HepG2 (cell line): ENCODE results near the gene AAMP. TPM values are rescaled to one million over a fixed set of nuclear protein-coding genes. Genes with fewer than 3 reads are reported as not detected.

Experiments
- ETV6 ChIP-seq: sonication (generic); formaldehyde crosslinking; conservative IDR thresholded peaks from 2 replicates; pipeline ENCODE4 v1.4.0; 2020; ENCODE audit warnings: missing genetic modification reagents
- GABPB1 ChIP-seq: IDR thresholded peaks from 2 replicates; pipeline ENCODE4 v1.6.1; 2016; ENCODE audit warnings: mild to moderate bottlenecking, missing genetic modification reagents, moderate library complexity, missing compliant biosample characterization
- PCBP1 ChIP-seq: fragments of 200-400 bp; formaldehyde crosslinking; IDR thresholded peaks from 2 replicates; pipeline ENCODE4 v1.6.1; 2017; ENCODE audit warnings: mild to moderate bottlenecking, low read depth, low read length, borderline replicate concordance
- SMAD3 ChIP-seq: sonication (generic); formaldehyde crosslinking; IDR thresholded peaks from 2 replicates; pipeline ENCODE4 v1.4.0; 2020; ENCODE audit warnings: missing genetic modification reagents
- SMC3 ChIP-seq: IDR thresholded peaks from 2 replicates; pipeline ENCODE4 v1.6.1; 2011; ENCODE audit warnings: low read length, improper control_type of control experiment
- SNAPC2 ChIP-seq: sonication (generic); formaldehyde crosslinking; IDR thresholded peaks from 2 replicates; pipeline ENCODE4 v1.8.1; 2022; ENCODE audit warnings: mild to moderate bottlenecking, missing genetic modification reagents
- SP5 ChIP-seq: IDR thresholded peaks from 2 replicates; pipeline ENCODE4 v1.6.1; 2016; ENCODE audit warnings: low read depth, borderline replicate concordance
- TBX3 ChIP-seq: fragments of 450-650 bp; IDR thresholded peaks from 2 replicates; pipeline ENCODE4 v1.6.1; 2017; ENCODE audit warnings: antibody characterized with exemption, mild to moderate bottlenecking, inconsistent platforms, borderline replicate concordance
- TP53 ChIP-seq: sonication (generic); formaldehyde crosslinking; conservative IDR thresholded peaks from 2 replicates; pipeline ENCODE4 v1.4.0; 2020; ENCODE audit warnings: missing genetic modification reagents
- ZBTB38 ChIP-seq: sonication (generic); formaldehyde crosslinking; IDR thresholded peaks from 2 replicates; pipeline ENCODE4 v1.5.1; 2020; ENCODE audit warnings: mild to moderate bottlenecking, missing genetic modification reagents
- ZFP36L1 ChIP-seq: sonication (generic); formaldehyde crosslinking; IDR thresholded peaks from 2 replicates; pipeline ENCODE4 v1.8.0; 2022; ENCODE audit warnings: mild to moderate bottlenecking, missing genetic modification reagents, moderate library complexity
- ZNF34 ChIP-seq: sonication (generic); formaldehyde crosslinking; IDR thresholded peaks from 2 replicates; pipeline ENCODE4 v1.4.0; 2020; ENCODE audit warnings: mild to moderate bottlenecking, missing genetic modification reagents, borderline replicate concordance
- ZNF883 ChIP-seq: sonication (generic); formaldehyde crosslinking; IDR thresholded peaks from 2 replicates; pipeline ENCODE4 v1.5.1; 2020; ENCODE audit warnings: mild to moderate bottlenecking, missing genetic modification reagents; ENCODE audit errors: not compliant biosample characterization
- polyA plus RNA-seq, 8 experiments: library from polyadenylated mRNA; depleted of rRNA in 3 of 8; stranded (reverse) in 7 of 8; unstranded in 1 of 8; fragments of >200 nt; fragmentation: Illumina TruSeq in 4 of 8; extraction: Trizol in 4 of 8; gene quantifications; 2 replicates each; pipeline versions ENCODE4 v1.2.1 to v1.2.3, GENCODE V29; 2011 to 2016; ENCODE audit warnings: low read depth in 4 of 8, missing spikeins in 1 of 8, mixed read lengths in 1 of 8; ENCODE audit not compliant: insufficient read depth in 1 of 8
- total RNA-seq, 5 experiments: library from RNA; depleted of rRNA; stranded (reverse); fragments of >200 nt; fragmentation: Illumina TruSeq; extraction: Trizol; gene quantifications; 2 replicates each; pipeline ENCODE4 v1.2.3, GENCODE V29; 2016; ENCODE audit warnings: low read depth in 1 of 5
- TF ChIP-seq, protein P1 (sequence below): sonication (generic); formaldehyde crosslinking; IDR thresholded peaks from 2 replicates; pipeline ENCODE4 v1.4.0; 2020; ENCODE audit warnings: missing genetic modification reagents
- TF ChIP-seq, protein P2 (sequence below): sonication (generic); formaldehyde crosslinking; IDR thresholded peaks from 2 replicates; pipeline ENCODE4 v1.5.1; 2020; ENCODE audit warnings: mild to moderate bottlenecking, missing genetic modification reagents
- TF ChIP-seq, protein P3 (sequence below): sonication (generic); formaldehyde crosslinking; IDR thresholded peaks from 2 replicates; pipeline ENCODE4 v1.5.1; 2020; ENCODE audit warnings: missing genetic modification reagents, mild to moderate bottlenecking, borderline replicate concordance
- TF ChIP-seq, protein P4 (sequence below): sonication (generic); formaldehyde crosslinking; IDR thresholded peaks from 2 replicates; pipeline ENCODE4 v1.5.0; 2020; ENCODE audit warnings: missing genetic modification reagents

The AAMP gene
- total and polyA plus RNA-seq, 2 of the 13 experiments (the other 11 are each of a cell fraction or from before 2014, with no cell fraction given) = 110 to 186 TPM

DNA sequence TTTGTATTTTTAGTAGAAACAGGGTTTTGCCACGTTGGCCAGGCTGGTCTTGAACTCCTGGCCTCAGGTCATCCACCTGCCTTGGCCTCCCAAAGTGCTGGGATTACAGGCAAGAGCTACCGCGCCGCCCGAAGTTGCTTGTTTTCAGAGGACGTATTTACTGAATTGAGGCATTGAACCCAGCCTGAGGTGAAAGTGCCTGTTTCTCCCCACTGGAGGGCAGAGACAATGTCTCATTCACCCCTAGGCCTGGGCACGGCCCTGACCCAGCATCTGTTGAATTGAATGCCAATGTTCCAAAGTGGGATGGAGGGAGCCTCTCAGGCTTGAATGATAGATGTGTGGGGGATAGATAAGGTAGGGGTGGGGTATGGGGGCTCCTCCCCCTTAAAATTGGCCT, 26.9 kb upstream of the AAMP start (continued):
- TF ChIP-seq, protein P1, sequence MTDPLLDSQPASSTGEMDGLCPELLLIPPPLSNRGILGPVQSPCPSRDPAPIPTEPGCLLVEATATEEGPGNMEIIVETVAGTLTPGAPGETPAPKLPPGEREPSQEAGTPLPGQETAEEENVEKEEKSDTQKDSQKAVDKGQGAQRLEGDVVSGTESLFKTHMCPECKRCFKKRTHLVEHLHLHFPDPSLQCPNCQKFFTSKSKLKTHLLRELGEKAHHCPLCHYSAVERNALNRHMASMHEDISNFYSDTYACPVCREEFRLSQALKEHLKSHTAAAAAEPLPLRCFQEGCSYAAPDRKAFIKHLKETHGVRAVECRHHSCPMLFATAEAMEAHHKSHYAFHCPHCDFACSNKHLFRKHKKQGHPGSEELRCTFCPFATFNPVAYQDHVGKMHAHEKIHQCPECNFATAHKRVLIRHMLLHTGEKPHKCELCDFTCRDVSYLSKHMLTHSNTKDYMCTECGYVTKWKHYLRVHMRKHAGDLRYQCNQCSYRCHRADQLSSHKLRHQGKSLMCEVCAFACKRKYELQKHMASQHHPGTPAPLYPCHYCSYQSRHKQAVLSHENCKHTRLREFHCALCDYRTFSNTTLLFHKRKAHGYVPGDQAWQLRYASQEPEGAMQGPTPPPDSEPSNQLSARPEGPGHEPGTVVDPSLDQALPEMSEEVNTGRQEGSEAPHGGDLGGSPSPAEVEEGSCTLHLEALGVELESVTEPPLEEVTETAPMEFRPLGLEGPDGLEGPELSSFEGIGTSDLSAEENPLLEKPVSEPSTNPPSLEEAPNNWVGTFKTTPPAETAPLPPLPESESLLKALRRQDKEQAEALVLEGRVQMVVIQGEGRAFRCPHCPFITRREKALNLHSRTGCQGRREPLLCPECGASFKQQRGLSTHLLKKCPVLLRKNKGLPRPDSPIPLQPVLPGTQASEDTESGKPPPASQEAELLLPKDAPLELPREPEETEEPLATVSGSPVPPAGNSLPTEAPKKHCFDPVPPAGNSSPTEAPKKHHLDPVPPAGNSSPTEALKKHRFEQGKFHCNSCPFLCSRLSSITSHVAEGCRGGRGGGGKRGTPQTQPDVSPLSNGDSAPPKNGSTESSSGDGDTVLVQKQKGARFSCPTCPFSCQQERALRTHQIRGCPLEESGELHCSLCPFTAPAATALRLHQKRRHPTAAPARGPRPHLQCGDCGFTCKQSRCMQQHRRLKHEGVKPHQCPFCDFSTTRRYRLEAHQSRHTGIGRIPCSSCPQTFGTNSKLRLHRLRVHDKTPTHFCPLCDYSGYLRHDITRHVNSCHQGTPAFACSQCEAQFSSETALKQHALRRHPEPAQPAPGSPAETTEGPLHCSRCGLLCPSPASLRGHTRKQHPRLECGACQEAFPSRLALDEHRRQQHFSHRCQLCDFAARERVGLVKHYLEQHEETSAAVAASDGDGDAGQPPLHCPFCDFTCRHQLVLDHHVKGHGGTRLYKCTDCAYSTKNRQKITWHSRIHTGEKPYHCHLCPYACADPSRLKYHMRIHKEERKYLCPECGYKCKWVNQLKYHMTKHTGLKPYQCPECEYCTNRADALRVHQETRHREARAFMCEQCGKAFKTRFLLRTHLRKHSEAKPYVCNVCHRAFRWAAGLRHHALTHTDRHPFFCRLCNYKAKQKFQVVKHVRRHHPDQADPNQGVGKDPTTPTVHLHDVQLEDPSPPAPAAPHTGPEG (CRISPR knock-in tag) = no peak
- TF ChIP-seq SP5 (CRISPR knock-in tag) (no peak), TBX3 (0 out of 2 replicates have a peak, but pooled peaks have one; percentile 10), ZNF34 (CRISPR knock-in tag) (no peak), SNAPC2 (no peak), TP53 (CRISPR knock-in tag) (no peak), ZNF883 (CRISPR knock-in tag) (peak; percentile 27), SMAD3 (CRISPR knock-in tag) (no peak), PCBP1 (no peak), ETV6 (no peak; the same call in 1 of the 2 replicates), ZBTB38 (CRISPR knock-in tag) (0 out of 2 replicates have a peak, but pooled peaks have one; percentile 19), ZFP36L1 (no peak), SMC3 (peak; percentile 64; the same call in 1 of the 2 replicates), GABPB1 (no peak)
- TF ChIP-seq, protein P2, sequence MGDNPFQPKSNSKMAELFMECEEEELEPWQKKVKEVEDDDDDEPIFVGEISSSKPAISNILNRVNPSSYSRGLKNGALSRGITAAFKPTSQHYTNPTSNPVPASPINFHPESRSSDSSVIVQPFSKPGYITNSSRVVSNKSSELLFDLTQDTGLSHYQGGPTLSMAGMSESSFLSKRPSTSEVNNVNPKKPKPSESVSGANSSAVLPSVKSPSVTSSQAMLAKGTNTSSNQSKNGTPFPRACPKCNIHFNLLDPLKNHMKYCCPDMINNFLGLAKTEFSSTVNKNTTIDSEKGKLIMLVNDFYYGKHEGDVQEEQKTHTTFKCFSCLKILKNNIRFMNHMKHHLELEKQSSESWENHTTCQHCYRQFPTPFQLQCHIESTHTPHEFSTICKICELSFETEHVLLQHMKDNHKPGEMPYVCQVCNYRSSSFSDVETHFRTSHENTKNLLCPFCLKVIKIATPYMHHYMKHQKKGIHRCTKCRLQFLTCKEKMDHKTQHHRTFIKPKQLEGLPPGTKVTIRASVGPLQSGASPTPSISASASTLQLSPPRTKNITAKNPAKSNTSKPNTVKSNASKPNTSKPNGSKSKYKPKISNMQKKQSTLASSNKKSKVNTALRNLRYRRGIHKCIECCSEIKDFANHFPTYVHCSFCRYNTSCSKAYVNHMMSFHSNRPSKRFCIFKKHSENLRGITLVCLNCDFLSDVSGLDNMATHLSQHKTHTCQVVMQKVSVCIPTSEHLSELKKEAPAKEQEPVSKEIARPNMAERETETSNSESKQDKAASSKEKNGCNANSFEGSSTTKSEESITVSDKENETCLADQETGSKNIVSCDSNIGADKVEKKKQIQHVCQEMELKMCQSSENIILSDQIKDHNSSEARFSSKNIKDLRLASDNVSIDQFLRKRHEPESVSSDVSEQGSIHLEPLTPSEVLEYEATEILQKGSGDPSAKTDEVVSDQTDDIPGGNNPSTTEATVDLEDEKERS (CRISPR knock-in tag) = 0 out of 2 replicates have a peak, but pooled peaks have one; percentile 28
- TF ChIP-seq, protein P3, sequence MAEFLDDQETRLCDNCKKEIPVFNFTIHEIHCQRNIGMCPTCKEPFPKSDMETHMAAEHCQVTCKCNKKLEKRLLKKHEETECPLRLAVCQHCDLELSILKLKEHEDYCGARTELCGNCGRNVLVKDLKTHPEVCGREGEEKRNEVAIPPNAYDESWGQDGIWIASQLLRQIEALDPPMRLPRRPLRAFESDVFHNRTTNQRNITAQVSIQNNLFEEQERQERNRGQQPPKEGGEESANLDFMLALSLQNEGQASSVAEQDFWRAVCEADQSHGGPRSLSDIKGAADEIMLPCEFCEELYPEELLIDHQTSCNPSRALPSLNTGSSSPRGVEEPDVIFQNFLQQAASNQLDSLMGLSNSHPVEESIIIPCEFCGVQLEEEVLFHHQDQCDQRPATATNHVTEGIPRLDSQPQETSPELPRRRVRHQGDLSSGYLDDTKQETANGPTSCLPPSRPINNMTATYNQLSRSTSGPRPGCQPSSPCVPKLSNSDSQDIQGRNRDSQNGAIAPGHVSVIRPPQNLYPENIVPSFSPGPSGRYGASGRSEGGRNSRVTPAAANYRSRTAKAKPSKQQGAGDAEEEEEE = no peak
- TF ChIP-seq, protein P4, sequence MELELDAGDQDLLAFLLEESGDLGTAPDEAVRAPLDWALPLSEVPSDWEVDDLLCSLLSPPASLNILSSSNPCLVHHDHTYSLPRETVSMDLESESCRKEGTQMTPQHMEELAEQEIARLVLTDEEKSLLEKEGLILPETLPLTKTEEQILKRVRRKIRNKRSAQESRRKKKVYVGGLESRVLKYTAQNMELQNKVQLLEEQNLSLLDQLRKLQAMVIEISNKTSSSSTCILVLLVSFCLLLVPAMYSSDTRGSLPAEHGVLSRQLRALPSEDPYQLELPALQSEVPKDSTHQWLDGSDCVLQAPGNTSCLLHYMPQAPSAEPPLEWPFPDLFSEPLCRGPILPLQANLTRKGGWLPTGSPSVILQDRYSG (CRISPR knock-in tag) = no peak
